A549 (cell line): ENCODE data around the gene HPD. TPM values are rescaled to one million over a fixed set of nuclear protein-coding genes. Genes with fewer than 3 reads are reported as not detected.

ENCODE experiments used
- ATAC-seq, 2 experiments: fragments of 200-7000 bp in 1 of 2; fragments of >200 bp in 1 of 2; cut with Nextera tagmentation in 1 of 2; cut with Tn5 transposase in 1 of 2; 3 replicates each; pipeline versions ENCODE4 v1.8.0 to v1.9.1; 2018 to 2020; ENCODE audit warnings: mild to moderate bottlenecking in 1 of 2, moderate library complexity in 1 of 2
- CTCF ChIA-PET: fragments of 300-600 bp; sonication (Branson Sonifier 250); formaldehyde crosslinking; extraction: SDS; loops from one replicate; lab custom pipeline; 2021; ENCODE audit warnings: antibody characterized with exemption, inconsistent platforms; lab: Yijun Ruan, JAX
- POLR2A ChIA-PET: fragments of 350-600 bp; formaldehyde crosslinking; extraction: SDS; loops from one replicate; lab custom pipeline; 2021; ENCODE audit warnings: antibody characterized with exemption, inconsistent platforms; lab: Yijun Ruan, JAX
- DNase-seq, 2 experiments: peaks; one replicate each; pipeline versions ENCODE4 v3.0.0 to v3.0.0-alpha.2; 2011 to 2016; ENCODE audit warnings: low read depth in 1 of 2, low spot score in 1 of 2
- FAIRE-seq: peaks from 2 replicates; lab custom pipeline; 2011; peaks lifted over from hg19 to GRCh38; lab: Jason Lieb, UNC
- H3K27ac ChIP-seq, 2 experiments: fragments of >200 bp; sonication (Bioruptor Twin); formaldehyde crosslinking; 3 replicates each; pipeline ENCODE4 v1.5.1; 2016 to 2017
- H3K4me1 ChIP-seq: fragments of >200 bp; sonication (Bioruptor Twin); formaldehyde crosslinking; 3 replicates; pipeline ENCODE4 v1.6.1; 2016
- H3K4me2 ChIP-seq: fragments of >200 bp; sonication (Bioruptor Twin); formaldehyde crosslinking; 3 replicates; pipeline ENCODE4 v1.6.1; 2016
- H3K4me3 ChIP-seq: fragments of >200 bp; sonication (Bioruptor Twin); formaldehyde crosslinking; 3 replicates; pipeline ENCODE4 v1.5.1; 2016
- H3K9me3 ChIP-seq: fragments of >200 bp; sonication (Bioruptor Twin); formaldehyde crosslinking; 3 replicates; pipeline ENCODE4 v1.6.1; 2016
- ATOH8 ChIP-seq: fragments of 250-450 bp; sonication (Bioruptor Pico); IDR thresholded peaks from 2 replicates; pipeline ENCODE4 v1.5.0; 2020; ENCODE audit warnings: low read depth, mild to moderate bottlenecking, moderate library complexity
- BHLHE40 ChIP-seq: IDR thresholded peaks from 2 replicates; pipeline ENCODE4 v1.6.1; 2012; ENCODE audit warnings: low read depth, low read length, inconsistent platforms
- CHD4 ChIP-seq: fragments of 200-600 bp; sonication (generic); IDR thresholded peaks from 2 replicates; pipeline ENCODE4 v1.6.1; 2016; ENCODE audit warnings: antibody characterized with exemption, mild to moderate bottlenecking, borderline replicate concordance
- CTCF ChIP-seq: fragments of >200 bp; sonication (Bioruptor Twin); formaldehyde crosslinking; IDR thresholded peaks from 3 replicates; pipeline ENCODE4 v1.5.1; 2016
- FOSB ChIP-seq: fragments of 250-450 bp; sonication (Bioruptor Pico); IDR thresholded peaks from 2 replicates; pipeline ENCODE4 v1.5.0; 2020; ENCODE audit warnings: mild to moderate bottlenecking, moderate library complexity
- FOSL2 ChIP-seq, 2 experiments: fragments of 450-650 bp in 1 of 2; fragments of >200 bp in 1 of 2; sonication (Bioruptor Twin) in 1 of 2; formaldehyde crosslinking; IDR thresholded peaks; 2 replicates each; pipeline versions ENCODE4 v1.5.0 to v1.6.1; 2016 to 2020; ENCODE audit warnings: mild to moderate bottlenecking in 1 of 2, moderate library complexity in 1 of 2
- FOXS1 ChIP-seq: fragments of 250-450 bp; sonication (Bioruptor Pico); IDR thresholded peaks from 2 replicates; pipeline ENCODE4 v1.5.0; 2020; ENCODE audit warnings: mild to moderate bottlenecking, moderate library complexity
- HOXA7 ChIP-seq: fragments of 250-450 bp; sonication (Bioruptor Pico); IDR thresholded peaks from 2 replicates; pipeline ENCODE4 v1.5.0; 2020; ENCODE audit warnings: mild to moderate bottlenecking, moderate library complexity
- HOXB13 ChIP-seq: fragments of 250-450 bp; sonication (Bioruptor Pico); IDR thresholded peaks from 2 replicates; pipeline ENCODE4 v1.5.0; 2020; ENCODE audit warnings: low read depth, mild to moderate bottlenecking, moderate library complexity
- HOXB5 ChIP-seq: fragments of 250-450 bp; sonication (Bioruptor Pico); IDR thresholded peaks from 2 replicates; pipeline ENCODE4 v1.5.0; 2020; ENCODE audit warnings: mild to moderate bottlenecking, moderate library complexity
- JUN ChIP-seq, 2 experiments: fragments of >200 bp; sonication (Bioruptor Twin); formaldehyde crosslinking; IDR thresholded peaks; 2 replicates in 1 of 2; 3 replicates in 1 of 2; pipeline ENCODE4 v1.6.1; 2016 to 2017
- NFE2L2 ChIP-seq: fragments of 150-350 bp; conservative IDR thresholded peaks from 2 replicates; pipeline ENCODE4 v1.6.1; 2014; ENCODE audit warnings: low read length
- NR3C1 ChIP-seq: fragments of >200 bp; sonication (Bioruptor Twin); formaldehyde crosslinking; IDR thresholded peaks from 3 replicates; pipeline ENCODE4 v1.6.1; 2017
- RAD21 ChIP-seq, 2 experiments: fragments of >200 bp in 1 of 2; sonication (Bioruptor Twin) in 1 of 2; formaldehyde crosslinking in 1 of 2; IDR thresholded peaks in 1 of 2; conservative IDR thresholded peaks in 1 of 2; 2 replicates in 1 of 2; 3 replicates in 1 of 2; pipeline ENCODE4 v1.6.1; 2012 to 2018; ENCODE audit warnings: inconsistent platforms in 1 of 2
- RARB ChIP-seq: fragments of 250-450 bp; sonication (Bioruptor Pico); IDR thresholded peaks from 2 replicates; pipeline ENCODE4 v1.8.0; 2021; ENCODE audit warnings: mild to moderate bottlenecking, moderate library complexity
- REST ChIP-seq: fragments of 200-600 bp; sonication (generic); IDR thresholded peaks from 2 replicates; pipeline ENCODE4 v1.6.1; 2016; ENCODE audit warnings: antibody characterized with exemption, mild to moderate bottlenecking, moderate library complexity
- RNF2 ChIP-seq: fragments of 200-600 bp; sonication (generic); IDR thresholded peaks from 2 replicates; pipeline ENCODE4 v1.6.1; 2016; ENCODE audit warnings: low read depth, mild to moderate bottlenecking, antibody characterized with exemption, moderate library complexity, borderline replicate concordance
- SREBF2 ChIP-seq: fragments of 450-650 bp; IDR thresholded peaks from 2 replicates; pipeline ENCODE4 v1.6.1; 2014; ENCODE audit warnings: mild to moderate bottlenecking, moderate library complexity
- USF2 ChIP-seq: fragments of 450-650 bp; IDR thresholded peaks from 2 replicates; pipeline ENCODE4 v1.6.1; 2014; ENCODE audit warnings: antibody characterized with exemption
- ZC3H11A ChIP-seq: fragments of 450-650 bp; IDR thresholded peaks from 2 replicates; pipeline ENCODE4 v1.6.1; 2014; ENCODE audit warnings: antibody characterized with exemption, mild to moderate bottlenecking
- ZFP36 ChIP-seq: fragments of 450-650 bp; IDR thresholded peaks from 2 replicates; pipeline ENCODE4 v1.6.1; 2014; ENCODE audit warnings: borderline replicate concordance; ENCODE audit not compliant: partially characterized antibody
- ZNF302 ChIP-seq: fragments of 250-450 bp; sonication (Bioruptor Pico); IDR thresholded peaks from 2 replicates; pipeline ENCODE4 v1.9.0; 2021; ENCODE audit warnings: inconsistent platforms, mild to moderate bottlenecking, moderate library complexity
- WGBS: methylation state at CpG from one replicate; pipeline ENCODE4 v1.1.6; 2017; ENCODE audit errors: missing lambda C conversion rate; 5-methylcytosine and 5-hydroxymethylcytosine counted together
- polyA plus RNA-seq, 4 experiments: library from polyadenylated mRNA; depleted of rRNA in 3 of 4; stranded (reverse); fragments of >200 nt; fragmentation: RNase III in 1 of 4; extraction: RNeasy Plus Mini Kit Qiagen cat#74134 plus additional on column Dnase treatment in 1 of 4; gene quantifications; 2 replicates in 3 of 4; 3 replicates in 1 of 4; pipeline ENCODE4 v1.2.3, GENCODE V29; 2011 to 2017

HPD gene
- polyA plus RNA-seq, 2 of the 4 experiments (the other 2 are of a cell fraction): 1.7 to 1.8 TPM

GRCh38 chr12:121801595-121802484, 56.8 kb downstream of the HPD start:
- no peak for ATAC-seq
- Histone ChIP-seq H3K4me2 (peak overlapping the region; percentile 78), H3K4me3 (peak overlapping the region; percentile 60), H3K9me3 (no peaks in the 10 kb centered on the region), H3K4me1 (peaks cover 54% of the 10 kb centered on the region), H3K27ac (peak overlapping the region; percentile 100)
- no peak for DNase-seq
- FAIRE-seq: no peak
- CTCF ChIA-PET: interaction anchor here (0.6 to 72.2 kb wide), 5 partner anchors 9 to 296 kb away, joined by 3 to 2657 read pairs (median 6); partner anchors contain the start of genes PSMD9, RHOF and SETD1B
- POLR2A ChIA-PET: interaction anchor here (1.2 to 3.3 kb wide), 7 partner anchors 8 to 115 kb away, joined by 3 to 35 read pairs (median 4); partner anchors contain the start of genes PSMD9 and RHOF
- 8% methylated on average over 18 of the region's 18 CpGs for WGBS
- TF ChIP-seq USF2: no peak
- peak; percentile 73; the same call in 1 of the 2 replicates for TF ChIP-seq HOXA7 (CRISPR knock-in tag)
- TF ChIP-seq RAD21 (conservative IDR thresholded peaks at IDR 0.05 in 1 of 2, IDR thresholded peaks at IDR 0.05 in 1 of 2): no peak
- no peak for TF ChIP-seq CHD4
- TF ChIP-seq ZC3H11A: no peak
- TF ChIP-seq FOSL2 (IDR thresholded peaks at IDR 0.05): no peak
- TF ChIP-seq FOSL2 (CRISPR knock-in tag; IDR thresholded peaks at IDR 0.05): no peak
- TF ChIP-seq ZNF302 (CRISPR knock-in tag): 0 out of 2 replicates have a peak, but pooled peaks have one; percentile 56
- TF ChIP-seq FOSB (CRISPR knock-in tag): peak; percentile 88
- no peak for TF ChIP-seq CTCF
- peak; percentile 44; the same call in 1 of the 2 replicates for TF ChIP-seq RARB (CRISPR knock-in tag)

- Histone ChIP-seq H3K4me1 (peaks cover 54% of the 10 kb centered on the region), H3K4me3 (peak overlapping the region; percentile 60), H3K9me3 (no peaks in the 10 kb centered on the region), H3K27ac (peak overlapping the region; percentile 100), H3K4me2 (peak overlapping the region; percentile 78)
- no peak for ATAC-seq
- CTCF ChIA-PET: interaction anchor here (56.0 to 72.2 kb wide), 2 partner anchors 10 to 15 kb away, joined by 2657 read pairs; partner anchors contain the start of genes RHOF and SETD1B
- FAIRE-seq: no peak
- DNase-seq: peak in 1 of 2 experiments; percentile 80
- POLR2A ChIA-PET: interaction anchor here (1.1 to 3.3 kb wide), 10 partner anchors 7 to 174 kb away, joined by 3 to 35 read pairs (median 4); partner anchors contain the start of genes ORAI1, PSMD9 and RHOF
- 2% methylated on average over 57 of the region's 86 CpGs for WGBS
- TF ChIP-seq BHLHE40 (no peak), JUN (IDR thresholded peaks at IDR 0.05) (peak; percentile 6 to 65; a peak in 2 of 5 replicates), ZFP36 (no peak), SREBF2 (no peak), HOXB13 (peak; percentile 90), ZNF302 (CRISPR knock-in tag) (peak; percentile 86), USF2 (no peak), REST (no peak), FOXS1 (CRISPR knock-in tag) (peak; percentile 84), RNF2 (peak; percentile 89; the same call in 1 of the 2 replicates), NFE2L2 (peak; percentile 65), FOSB (CRISPR knock-in tag) (peak; percentile 57; the same call in 1 of the 2 replicates), ATOH8 (CRISPR knock-in tag) (peak; percentile 83; the same call in 1 of the 2 replicates), NR3C1 (no peak), HOXB5 (CRISPR knock-in tag) (peak; percentile 89)
Observed at GRCh38 chr12:121800694-121801594, 57.7 kb downstream of the HPD start.
